ENCODE data around the gene ZBTB47. TPM values are rescaled to one million over a fixed set of nuclear protein-coding genes. Genes with fewer than 3 reads are reported as not detected.

ZBTB47 gene
- total RNA-seq, 2 donors from 2014 or later, result 92.4 to 129 TPM

DNA sequence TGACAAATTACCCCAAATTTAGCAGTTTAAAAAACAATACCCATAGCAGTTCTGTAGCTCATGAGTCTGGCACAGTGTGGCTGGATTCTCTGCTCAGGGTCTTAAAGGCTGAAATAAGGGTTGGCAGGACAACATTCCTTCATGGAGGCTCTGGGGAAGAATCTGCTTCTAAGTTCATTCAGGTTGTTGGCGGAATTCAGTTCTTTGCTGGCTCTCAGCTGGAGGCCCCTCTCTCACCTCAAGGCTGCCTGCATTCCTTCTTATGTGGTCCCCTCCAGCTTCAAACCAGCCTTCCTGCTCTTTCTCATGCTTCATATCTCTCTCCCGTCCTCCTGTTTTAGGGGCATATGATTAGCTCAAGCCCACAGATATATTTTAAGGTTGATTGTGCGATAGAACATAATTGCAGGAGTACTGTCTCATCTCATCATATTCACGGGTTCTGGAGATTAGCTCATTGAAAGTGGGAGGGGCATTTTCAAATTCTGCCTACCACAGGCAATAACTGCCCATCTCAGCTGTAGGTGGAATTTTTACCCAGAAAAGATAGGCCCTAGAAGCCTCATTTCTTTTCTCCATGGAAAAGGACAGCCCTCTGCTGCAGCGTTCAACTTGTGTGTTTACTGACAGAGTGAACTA, 5.6 kb upstream of the ZBTB47 start:
- H3K27ac ChIP-seq, result no peak overlapping the region
- no peaks in the 10 kb centered on the region for H3K9me3 ChIP-seq
- H3K36me3 ChIP-seq, result peaks cover 46% of the 10 kb centered on the region
- TF ChIP-seq, protein P1, sequence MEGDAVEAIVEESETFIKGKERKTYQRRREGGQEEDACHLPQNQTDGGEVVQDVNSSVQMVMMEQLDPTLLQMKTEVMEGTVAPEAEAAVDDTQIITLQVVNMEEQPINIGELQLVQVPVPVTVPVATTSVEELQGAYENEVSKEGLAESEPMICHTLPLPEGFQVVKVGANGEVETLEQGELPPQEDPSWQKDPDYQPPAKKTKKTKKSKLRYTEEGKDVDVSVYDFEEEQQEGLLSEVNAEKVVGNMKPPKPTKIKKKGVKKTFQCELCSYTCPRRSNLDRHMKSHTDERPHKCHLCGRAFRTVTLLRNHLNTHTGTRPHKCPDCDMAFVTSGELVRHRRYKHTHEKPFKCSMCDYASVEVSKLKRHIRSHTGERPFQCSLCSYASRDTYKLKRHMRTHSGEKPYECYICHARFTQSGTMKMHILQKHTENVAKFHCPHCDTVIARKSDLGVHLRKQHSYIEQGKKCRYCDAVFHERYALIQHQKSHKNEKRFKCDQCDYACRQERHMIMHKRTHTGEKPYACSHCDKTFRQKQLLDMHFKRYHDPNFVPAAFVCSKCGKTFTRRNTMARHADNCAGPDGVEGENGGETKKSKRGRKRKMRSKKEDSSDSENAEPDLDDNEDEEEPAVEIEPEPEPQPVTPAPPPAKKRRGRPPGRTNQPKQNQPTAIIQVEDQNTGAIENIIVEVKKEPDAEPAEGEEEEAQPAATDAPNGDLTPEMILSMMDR (IDR thresholded peaks at IDR 0.05), result no peak
- H3K4me1 ChIP-seq, result peaks cover 0 to 33% of the 10 kb centered on the region in 2 donors
- no peak overlapping the region for H3K4me3 ChIP-seq
- DNase-seq (ENCODE audit: low spot score), result no peak
- H3K27me3 ChIP-seq, result no peaks in the 10 kb centered on the region

DNA sequence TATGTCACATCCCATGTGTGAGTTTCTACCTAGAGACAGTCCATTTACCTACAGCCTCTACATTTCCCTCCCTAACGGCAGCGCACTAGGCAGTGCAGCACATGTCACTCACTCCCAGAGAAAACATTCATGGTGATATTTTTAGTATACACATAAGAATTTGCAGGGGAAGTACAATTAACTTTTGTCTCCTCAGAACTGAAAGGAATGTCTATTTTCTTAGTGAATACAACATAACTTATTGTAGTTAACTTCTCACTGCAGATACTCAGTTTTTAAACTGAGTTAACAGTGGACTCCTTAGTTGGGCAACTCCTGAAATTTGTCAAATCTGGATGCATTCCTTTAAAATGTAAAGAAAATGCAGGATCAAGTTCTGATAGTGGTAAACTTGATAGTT, 4.5 kb upstream of the ZBTB47 start:
- Histone ChIP-seq H3K4me1 (peaks cover 0 to 42% of the 10 kb centered on the region in 2 donors), H3K27ac (no peak overlapping the region), H3K9me3 (no peaks in the 10 kb centered on the region), H3K27me3 (no peaks in the 10 kb centered on the region), H3K36me3 (peaks cover 35% of the 10 kb centered on the region), H3K4me3 (no peak overlapping the region)
- TF ChIP-seq, protein P1 (IDR thresholded peaks at IDR 0.05), result no peak
- DNase-seq (ENCODE audit: low spot score), result no peak

DNA sequence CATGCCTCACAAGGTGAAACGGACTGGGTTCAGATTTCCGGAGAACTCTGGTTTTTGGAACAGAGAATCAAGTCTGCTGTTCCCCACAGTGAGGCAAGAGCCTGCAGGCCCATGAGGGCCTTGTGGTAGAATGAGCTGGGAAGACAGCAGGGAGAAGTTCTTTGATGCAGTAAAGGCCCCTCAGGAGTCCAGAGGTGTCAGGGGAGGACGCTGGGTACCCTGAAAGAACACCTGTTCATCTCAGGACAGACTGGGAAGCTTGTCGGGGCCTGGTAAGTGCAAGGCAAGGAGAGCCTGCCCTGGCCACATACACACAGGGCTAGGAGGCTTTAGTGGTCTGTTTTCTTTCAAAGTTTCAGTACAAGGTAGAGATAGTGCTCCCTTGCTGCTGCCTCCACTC, 3.7 kb upstream of the ZBTB47 start:
- no peak for DNase-seq (ENCODE audit: low spot score)
- peaks cover 28% of the 10 kb centered on the region for H3K36me3 ChIP-seq
- peak overlapping the region in 1 of 2 donors; percentile 38 for H3K27ac ChIP-seq
- H3K4me3 ChIP-seq, result no peak overlapping the region
- no peaks in the 10 kb centered on the region for H3K9me3 ChIP-seq
- peaks cover 0 to 44% of the 10 kb centered on the region in 2 donors for H3K4me1 ChIP-seq
- TF ChIP-seq, protein P1 (IDR thresholded peaks at IDR 0.05), result no peak
- no peaks in the 10 kb centered on the region for H3K27me3 ChIP-seq

DNA sequence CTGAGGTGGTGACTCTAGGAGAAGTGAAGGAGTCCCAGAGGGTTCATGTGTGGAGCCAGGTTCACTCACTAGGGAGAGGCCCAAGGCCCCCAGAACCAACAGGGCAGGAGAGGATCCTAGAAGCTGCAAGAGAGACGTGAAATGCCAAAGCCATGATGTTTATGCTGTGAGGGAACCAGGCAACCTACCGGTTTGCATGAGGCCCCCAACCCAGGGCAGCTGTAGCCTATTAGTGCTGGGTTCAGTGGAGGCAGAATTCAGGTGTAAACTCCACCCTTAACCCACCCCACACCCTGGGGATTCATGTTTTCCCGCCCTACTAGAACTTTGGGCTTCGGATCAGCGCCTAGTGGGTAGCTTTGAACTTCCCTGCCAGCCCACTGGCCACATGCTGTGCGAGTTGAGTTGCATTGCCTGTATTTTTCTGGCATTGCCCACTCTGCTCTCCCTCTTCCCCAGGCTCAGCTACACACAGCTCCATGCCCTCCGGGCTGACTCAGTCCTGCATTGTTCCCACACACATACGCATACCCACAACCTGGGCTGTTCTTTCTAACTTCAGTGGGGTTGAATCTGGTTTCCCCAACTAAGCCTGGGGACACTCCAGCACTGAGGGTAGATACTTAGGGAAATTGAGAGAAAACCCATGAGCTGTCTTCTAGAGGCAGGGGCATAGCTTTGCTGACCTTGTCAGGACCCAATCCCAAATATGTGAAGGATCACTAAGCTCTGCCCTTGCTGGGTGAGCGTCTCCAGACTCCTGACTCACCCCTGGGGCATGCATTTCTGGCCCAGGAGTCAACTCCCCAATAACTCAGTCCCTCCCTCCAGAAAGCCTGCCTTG, 2.0 kb upstream of the ZBTB47 start:
- no peaks in the 10 kb centered on the region for H3K27me3 ChIP-seq
- no peaks in the 10 kb centered on the region for H3K9me3 ChIP-seq
- TF ChIP-seq, protein P1 (IDR thresholded peaks at IDR 0.05), result no peak
- peaks cover 11% of the 10 kb centered on the region for H3K36me3 ChIP-seq
- no peak for DNase-seq (ENCODE audit: low spot score)
- peaks cover 0 to 60% of the 10 kb centered on the region in 2 donors for H3K4me1 ChIP-seq
- H3K4me3 ChIP-seq, result no peak overlapping the region
- H3K27ac ChIP-seq, result peak overlapping the region; percentile 95 to 99

DNA sequence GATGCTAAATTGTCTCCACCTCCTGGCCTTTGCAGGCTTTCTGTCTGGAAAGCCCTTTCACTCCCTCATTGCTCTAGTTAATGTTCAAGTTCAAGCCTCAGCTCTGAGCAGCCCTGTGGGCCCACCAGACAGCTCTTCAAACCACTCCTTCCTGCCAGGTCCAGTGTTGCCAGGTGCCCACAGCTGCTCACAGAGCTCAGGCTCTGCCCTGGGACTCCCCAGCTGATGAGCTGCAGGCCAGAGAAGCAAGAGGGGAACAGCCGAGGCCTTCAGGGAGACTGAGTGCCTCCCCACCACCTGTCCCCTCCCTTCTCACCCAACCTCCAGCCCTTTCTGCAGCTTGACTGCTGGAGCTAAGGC, 1.3 kb upstream of the ZBTB47 start:
- H3K4me3 ChIP-seq, result peak overlapping the region in 1 of 2 donors; percentile 89
- DNase-seq (ENCODE audit: low spot score), result no peak
- peak overlapping the region; percentile 95 to 99 for H3K27ac ChIP-seq
- H3K9me3 ChIP-seq, result no peaks in the 10 kb centered on the region
- H3K27me3 ChIP-seq, result no peaks in the 10 kb centered on the region
- H3K4me1 ChIP-seq, result peaks cover 0 to 68% of the 10 kb centered on the region in 2 donors
- peaks cover 6% of the 10 kb centered on the region for H3K36me3 ChIP-seq
- TF ChIP-seq, protein P1 (IDR thresholded peaks at IDR 0.05), result no peak
